Astrocyte of the cerebellum (primary cell): ENCODE results near the gene GABPA.
A peak's percentile ranks its signal among the peaks of the same experiment; 100 is the strongest.
"Not testable (repeated sequence)": the region's sequence is repeated elsewhere in the genome, so short reads cannot be mapped to it uniquely, and the experiment has no call there.

Source experiments
- DNase-seq: peaks from one replicate; pipeline ENCODE4 v3.0.0-alpha.2; 2011; ENCODE audit warnings: low read depth
- H3K4me3 ChIP-seq: 2 replicates; pipeline ENCODE4 v1.5.1; 2011; ENCODE audit warnings: mild to moderate bottlenecking, low read depth, low read length, moderate library complexity
- in situ Hi-C: cut with HindIII; loops from 2 replicates; pipeline ENCODE4 v1.10.0; 2017; ENCODE audit warnings: low sequenced_read_pairs
- TF ChIP-seq, protein P1 (sequence below): IDR thresholded peaks from 2 replicates; pipeline ENCODE4 v1.5.1; 2012; ENCODE audit warnings: low read length, low read depth, moderate library complexity, mild to moderate bottlenecking; ENCODE audit errors: missing control alignments

GABPA gene

DNA sequence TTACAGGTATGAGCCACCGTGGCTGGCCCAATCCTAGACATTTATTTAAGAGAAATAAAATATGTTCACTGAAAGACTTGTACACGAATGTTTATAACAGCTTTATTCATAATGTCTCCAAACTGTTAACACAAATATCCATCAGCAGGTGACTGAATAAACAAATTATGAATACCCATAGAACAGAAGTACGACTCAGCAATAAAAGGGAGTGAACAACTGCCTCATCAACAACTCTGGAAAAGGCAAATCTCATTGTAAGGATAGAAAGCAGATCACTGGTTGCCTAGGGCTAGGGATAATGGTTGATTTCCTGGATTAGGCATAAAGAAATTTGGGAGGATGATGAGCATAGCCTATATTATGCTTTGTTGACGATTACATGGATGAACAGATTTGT lies 41.7 kb downstream of the GABPA start:
- in situ Hi-C loops = no loop called here
- DNase-seq = no peak
- TF ChIP-seq, protein P1, sequence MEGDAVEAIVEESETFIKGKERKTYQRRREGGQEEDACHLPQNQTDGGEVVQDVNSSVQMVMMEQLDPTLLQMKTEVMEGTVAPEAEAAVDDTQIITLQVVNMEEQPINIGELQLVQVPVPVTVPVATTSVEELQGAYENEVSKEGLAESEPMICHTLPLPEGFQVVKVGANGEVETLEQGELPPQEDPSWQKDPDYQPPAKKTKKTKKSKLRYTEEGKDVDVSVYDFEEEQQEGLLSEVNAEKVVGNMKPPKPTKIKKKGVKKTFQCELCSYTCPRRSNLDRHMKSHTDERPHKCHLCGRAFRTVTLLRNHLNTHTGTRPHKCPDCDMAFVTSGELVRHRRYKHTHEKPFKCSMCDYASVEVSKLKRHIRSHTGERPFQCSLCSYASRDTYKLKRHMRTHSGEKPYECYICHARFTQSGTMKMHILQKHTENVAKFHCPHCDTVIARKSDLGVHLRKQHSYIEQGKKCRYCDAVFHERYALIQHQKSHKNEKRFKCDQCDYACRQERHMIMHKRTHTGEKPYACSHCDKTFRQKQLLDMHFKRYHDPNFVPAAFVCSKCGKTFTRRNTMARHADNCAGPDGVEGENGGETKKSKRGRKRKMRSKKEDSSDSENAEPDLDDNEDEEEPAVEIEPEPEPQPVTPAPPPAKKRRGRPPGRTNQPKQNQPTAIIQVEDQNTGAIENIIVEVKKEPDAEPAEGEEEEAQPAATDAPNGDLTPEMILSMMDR = no peak
- no peak overlapping the region for H3K4me3 ChIP-seq

DNA sequence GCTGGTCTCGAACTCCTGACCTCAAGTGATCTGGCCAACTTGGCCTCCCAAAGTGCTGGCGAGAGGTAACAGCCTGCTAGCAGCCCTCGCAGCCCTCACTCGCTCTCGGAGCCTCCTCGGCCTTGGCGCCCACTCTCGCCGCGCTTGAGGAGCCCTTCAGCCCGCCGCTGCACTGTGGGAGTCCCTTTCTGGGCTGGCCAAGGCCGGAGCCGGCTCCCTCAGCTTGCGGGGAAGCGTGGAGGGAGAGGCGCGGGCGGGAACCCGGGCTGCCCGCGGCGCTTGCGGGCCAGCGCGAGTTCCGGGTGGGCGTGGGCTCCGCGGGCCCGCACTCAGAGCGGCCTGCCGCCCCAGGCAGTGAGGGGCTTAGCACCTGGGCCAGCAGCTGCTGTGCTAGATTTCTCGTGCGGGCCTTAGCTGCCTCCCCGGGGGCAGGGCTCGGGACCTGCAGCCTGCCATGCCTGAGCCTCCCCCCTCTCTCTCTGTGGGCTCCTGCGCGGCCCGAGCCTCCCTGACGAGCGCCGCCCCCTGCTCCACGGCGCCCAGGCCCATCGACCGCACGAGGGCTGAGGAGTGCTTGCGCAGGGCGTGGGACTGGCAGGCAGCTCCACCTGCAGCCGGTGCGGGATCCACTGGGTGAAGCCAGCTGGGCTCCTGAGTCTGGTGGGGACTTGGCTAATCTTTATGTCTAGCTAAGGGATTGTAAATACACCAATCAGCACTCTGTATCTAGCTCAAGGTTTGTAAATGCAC lies 43.5 kb downstream of the GABPA start:
- in situ Hi-C loops, DNase-seq, H3K4me3 ChIP-seq: not testable (repeated sequence)

DNA sequence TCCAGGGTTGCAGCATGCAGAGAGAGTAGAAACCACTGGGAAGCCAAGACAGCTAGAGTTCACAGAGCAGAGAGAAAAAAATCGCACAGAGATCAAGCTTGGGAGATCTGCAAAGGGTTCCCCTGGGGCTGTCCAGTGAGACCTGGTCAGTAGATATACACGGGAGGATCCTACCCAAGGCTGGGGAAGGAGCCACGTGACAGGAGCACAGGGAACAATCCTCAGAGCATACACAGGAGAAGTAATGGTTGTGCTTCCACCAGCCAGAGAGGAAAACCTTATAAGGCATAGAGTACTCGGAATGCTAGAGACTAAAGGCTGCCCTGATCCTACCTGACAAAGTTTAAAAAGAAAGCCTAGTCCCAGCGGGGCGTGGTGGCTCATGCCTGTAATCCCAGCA lies 53.9 kb downstream of the GABPA start:
- TF ChIP-seq, protein P1 = no peak
- no peak for DNase-seq
- no peak overlapping the region for H3K4me3 ChIP-seq
- in situ Hi-C loops = no loop called here

DNA sequence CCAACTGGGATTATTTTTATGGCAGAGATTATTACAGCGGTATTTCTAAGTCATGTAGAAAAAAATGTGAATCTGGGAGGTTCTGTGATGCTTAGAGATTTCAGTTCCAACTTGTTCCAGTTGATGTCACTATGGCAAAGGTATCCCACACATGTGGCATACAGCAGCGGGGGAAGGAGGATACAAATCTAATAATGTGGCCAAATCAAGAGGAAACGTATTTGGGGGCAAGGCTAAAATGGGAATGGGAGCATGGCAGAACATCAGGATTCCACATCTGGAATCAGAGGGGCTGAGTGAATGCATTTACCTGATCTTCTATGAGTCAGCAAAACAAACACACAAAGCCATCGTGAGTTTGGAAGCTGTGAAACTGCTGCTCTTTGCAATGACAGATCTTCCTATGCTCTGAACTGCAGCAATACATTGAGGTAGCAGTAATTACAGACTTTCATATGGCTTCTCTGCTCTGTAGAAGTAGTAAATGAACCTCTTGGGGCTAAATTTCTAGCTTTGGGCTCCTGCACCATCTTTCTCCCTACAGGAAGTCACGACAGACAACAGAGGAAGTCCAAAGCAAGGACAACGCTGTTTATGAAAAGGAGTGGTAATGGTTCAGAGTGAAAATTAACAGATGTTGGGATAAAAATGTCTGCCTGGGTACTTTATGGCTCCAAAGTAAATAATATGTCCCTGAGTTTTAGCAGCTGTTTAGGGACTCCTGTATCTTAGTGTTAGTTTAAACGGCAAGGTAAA lies 55.5 kb downstream of the GABPA start:
- DNase-seq = peak; percentile 16
- no peak overlapping the region for H3K4me3 ChIP-seq
- TF ChIP-seq, protein P1 = peak; percentile 58
- in situ Hi-C loops = no loop called here

DNA sequence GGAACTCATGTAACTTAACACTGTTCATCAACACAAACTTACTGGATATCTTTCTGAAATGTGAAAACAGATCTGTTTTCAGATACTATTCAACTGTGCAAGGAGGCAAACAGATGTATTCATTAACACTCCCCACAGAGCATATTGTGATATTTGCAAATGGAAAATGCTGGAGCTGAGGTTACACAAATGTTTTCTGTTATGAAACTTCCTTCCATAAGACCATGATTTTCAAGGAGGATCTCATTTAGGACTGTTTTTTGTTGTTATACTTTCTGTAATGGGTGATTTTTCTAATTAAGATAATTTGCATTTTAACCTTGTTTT lies 56.1 kb downstream of the GABPA start:
- in situ Hi-C loops = no loop called here
- TF ChIP-seq, protein P1 = no peak
- DNase-seq = no peak
- H3K4me3 ChIP-seq = no peak overlapping the region

DNA sequence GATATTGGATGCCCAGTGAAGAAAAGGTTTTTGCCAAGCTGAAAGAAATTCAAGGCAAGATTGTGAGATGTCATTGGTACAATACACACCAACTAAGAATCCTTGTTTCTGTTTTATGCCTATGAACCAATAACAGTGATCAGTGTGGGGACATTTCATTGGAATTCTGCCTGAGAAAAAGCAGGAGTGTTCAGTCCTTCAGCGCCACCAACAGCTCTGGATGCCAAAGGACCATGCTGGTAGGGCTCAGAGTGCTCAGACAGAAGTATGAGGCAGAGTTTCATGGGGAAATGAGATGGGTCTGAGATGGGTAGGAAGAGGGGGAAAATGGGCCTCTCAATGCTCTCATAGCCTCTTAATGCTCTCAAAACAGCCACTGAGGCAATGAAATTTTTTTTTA lies 56.5 kb downstream of the GABPA start:
- in situ Hi-C loops = no loop called here
- DNase-seq = no peak
- no peak overlapping the region for H3K4me3 ChIP-seq
- TF ChIP-seq, protein P1 = no peak

DNA sequence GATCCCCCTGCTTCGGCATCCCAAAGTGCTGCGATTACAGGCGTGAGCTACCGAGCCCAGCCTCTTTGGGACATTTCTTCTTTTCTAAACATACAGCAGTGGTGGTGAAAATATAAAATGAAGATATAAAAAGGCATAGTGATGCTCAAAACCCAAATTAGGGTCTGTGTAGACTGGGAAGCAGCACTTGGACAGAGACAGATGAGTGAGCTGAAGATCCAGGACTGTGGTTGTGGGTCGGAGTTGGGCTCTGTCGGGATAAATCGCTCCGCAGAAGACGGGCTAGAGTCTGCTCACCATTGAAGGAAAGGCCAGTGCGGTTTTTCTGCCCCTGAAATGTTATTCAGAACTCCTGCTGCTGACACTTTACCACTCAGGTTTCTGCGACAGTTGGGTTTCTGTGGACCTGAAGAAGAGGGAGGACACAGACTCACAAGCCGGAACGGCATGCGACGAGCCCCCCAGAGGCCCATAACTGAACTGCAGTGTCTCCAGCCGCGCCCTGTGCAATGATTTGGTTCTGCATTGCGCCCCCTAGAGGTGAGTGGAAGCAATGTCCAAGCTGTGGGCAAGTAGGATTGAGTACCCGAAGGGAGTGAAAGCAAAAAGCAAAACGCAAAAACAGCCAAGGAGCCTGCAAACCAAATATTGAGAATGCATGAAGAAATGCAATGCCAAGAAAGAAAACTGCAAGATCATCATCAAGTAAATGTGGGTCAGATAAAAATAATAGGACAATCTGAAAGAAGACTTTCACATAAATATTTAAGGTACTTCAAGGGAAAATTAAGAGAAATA lies 66.6 kb downstream of the GABPA start:
- in situ Hi-C loops = no loop called here
- H3K4me3 ChIP-seq = no peak overlapping the region
- DNase-seq = peak; percentile 53
- TF ChIP-seq, protein P1 = peak; percentile 93
